Endodermal cell (in vitro differentiated cells): Measurements from ENCODE around the gene SSBP1. TPM values are rescaled to one million over a fixed set of nuclear protein-coding genes. Genes with fewer than 3 reads are reported as not detected.
"Not testable (repeated sequence)": the region's sequence is repeated elsewhere in the genome, so short reads cannot be mapped to it uniquely, and the experiment has no call there.

Source experiments
- DNase-seq: peaks from one replicate; pipeline ENCODE4 v3.0.0-alpha.2; 2017
- H3K27ac ChIP-seq: 2 replicates; pipeline ENCODE4 v1.5.1; 2013; ENCODE audit warnings: mild to moderate bottlenecking, low read depth, low read length, moderate library complexity
- H3K27me3 ChIP-seq: 2 replicates; pipeline ENCODE4 v1.6.1; 2013; ENCODE audit warnings: mild to moderate bottlenecking, low read length, moderate library complexity; ENCODE audit not compliant: insufficient read depth, control insufficient read depth, poor library complexity, severe bottlenecking
- H3K36me3 ChIP-seq: 2 replicates; pipeline ENCODE4 v1.7.0; 2013; ENCODE audit warnings: mild to moderate bottlenecking, low read length, moderate library complexity; ENCODE audit not compliant: control insufficient read depth, insufficient read depth
- H3K4me1 ChIP-seq: one replicate; pipeline ENCODE4 v1.7.0; 2013; ENCODE audit warnings: low read length; ENCODE audit not compliant: control insufficient read depth, insufficient read depth
- H3K4me3 ChIP-seq: 2 replicates; pipeline ENCODE4 v1.5.1; 2013; ENCODE audit warnings: mild to moderate bottlenecking, low read length, moderate library complexity
- H3K9ac ChIP-seq: 2 replicates; pipeline ENCODE4 v1.6.1; 2013; ENCODE audit warnings: mild to moderate bottlenecking, low read length, moderate library complexity; ENCODE audit not compliant: poor library complexity, severe bottlenecking; ENCODE audit errors: extremely low read depth
- H3K9me3 ChIP-seq: 2 replicates; pipeline ENCODE4 v1.6.1; 2013; ENCODE audit warnings: mild to moderate bottlenecking, low read length, moderate library complexity; ENCODE audit not compliant: control insufficient read depth
- H3K27ac Mint-ChIP-seq: 2 replicates; pipeline ENCODE4 v1.8.0; 2020; ENCODE audit warnings: mixed read lengths
- H3K27me3 Mint-ChIP-seq: 2 replicates; pipeline ENCODE4 v1.8.0; 2021; ENCODE audit warnings: mild to moderate bottlenecking, mixed read lengths; ENCODE audit not compliant: insufficient read depth
- H3K36me3 Mint-ChIP-seq: 2 replicates; pipeline ENCODE4 v1.8.0; 2020; ENCODE audit warnings: low read depth, mixed read lengths
- H3K4me1 Mint-ChIP-seq: 2 replicates; pipeline ENCODE4 v1.8.0; 2020; ENCODE audit warnings: mixed read lengths
- H3K4me3 Mint-ChIP-seq: 2 replicates; pipeline ENCODE4 v1.8.0; 2020; ENCODE audit warnings: mild to moderate bottlenecking, moderate library complexity, mixed read lengths
- H3K9me3 Mint-ChIP-seq: 2 replicates; pipeline ENCODE4 v1.8.0; 2020; ENCODE audit warnings: mild to moderate bottlenecking, mixed read lengths
- CTCF ChIP-seq: fragments of 200-600 bp; sonication (generic); conservative IDR thresholded peaks from 2 replicates; pipeline ENCODE4 v1.5.0; 2021; ENCODE audit warnings: antibody characterized with exemption, mild to moderate bottlenecking
- WGBS, 2 experiments: methylation state at CpG; one replicate each; pipeline versions ENCODE4 v1.1.5 to v1.1.7; 2013; ENCODE audit warnings: missing lambda C conversion rate in 2 of 2, mixed read lengths in 1 of 2; ENCODE audit not compliant: insufficient coverage in 1 of 2, insufficient read length in 1 of 2; 5-methylcytosine and 5-hydroxymethylcytosine counted together
- total RNA-seq, 2 donors: library from RNA; stranded (reverse); fragmentation: NEBNext Ultra II Directional in 1 of 2; extraction: Animal tissue kit (Norgen Biotek cat#: 25700) in 1 of 2; gene quantifications; 2 replicates in 1 of 2; 3 replicates in 1 of 2; pipeline ENCODE4 v1.2.1, GENCODE V29; 2021

SSBP1 gene
- total RNA-seq, 2 donors from 2014 or later: 179 to 194 TPM

- H3K9ac ChIP-seq: no peak within 1 kb of the TSS
- Mint-ChIP-seq H3K27me3 (no peaks in the 10 kb centered on the region), H3K36me3 (peaks cover 65% of the 10 kb centered on the region), H3K4me1 (no peaks in the 10 kb centered on the region), H3K9me3 (peaks cover 2% of the 10 kb centered on the region), H3K4me3 (no peak within 1 kb of the TSS), H3K27ac (no peak within 1 kb of the TSS)
- H3K4me1 ChIP-seq: no peaks in the 10 kb centered on the region
- H3K4me3 ChIP-seq: no peak within 1 kb of the TSS
- H3K36me3 ChIP-seq: peaks cover 45% of the 10 kb centered on the region
- H3K27ac ChIP-seq: no peak within 1 kb of the TSS
- peaks cover 7% of the 10 kb centered on the region for H3K9me3 ChIP-seq
- no peak for TF ChIP-seq CTCF
- no peak for DNase-seq
- H3K27me3 ChIP-seq: no peaks in the 10 kb centered on the region
- 95 to 100% methylated on average over 2 to 3 of the region's 3 CpGs for WGBS, 2 experiments
Measured at GRCh38 chr7:141763797-141764196, 25.6 kb downstream of the SSBP1 start, which contains the start of gene TAS2R3. Gene TAS2R3 (plus strand): TSS chr7:141764097. CDS start chr7:141764159, 62 bp downstream.

DNA sequence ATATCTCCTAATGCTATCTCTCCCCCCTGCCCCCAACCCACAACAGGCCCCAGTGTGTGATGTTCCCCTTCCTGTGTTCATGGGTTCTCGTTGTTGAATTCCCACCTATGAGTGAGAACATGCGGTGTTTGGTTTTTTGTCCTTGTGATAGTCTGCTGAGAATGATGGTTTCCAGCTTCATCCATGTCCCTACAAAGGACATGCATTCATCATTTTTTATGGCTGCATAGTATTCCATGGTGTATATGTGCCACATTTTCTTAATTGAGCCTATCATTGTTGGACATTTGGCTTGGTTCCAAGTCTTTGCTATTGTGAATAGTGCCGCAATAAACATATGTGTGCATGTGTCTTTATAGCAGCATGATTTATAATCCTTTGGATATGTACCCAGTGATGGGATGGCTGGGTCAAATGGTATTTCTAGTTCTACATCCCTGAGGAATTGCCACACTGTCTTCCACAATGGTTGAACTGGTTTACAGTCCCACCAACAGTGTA is 32.0 kb downstream of the SSBP1 start:
- not testable (repeated sequence) for H3K27me3 Mint-ChIP-seq, H3K4me1 ChIP-seq, H3K9ac ChIP-seq, H3K4me3 Mint-ChIP-seq, H3K27ac Mint-ChIP-seq, H3K27ac ChIP-seq, H3K9me3 ChIP-seq, H3K4me3 ChIP-seq, H3K36me3 ChIP-seq, DNase-seq, H3K4me1 Mint-ChIP-seq, H3K27me3 ChIP-seq
- Mint-ChIP-seq H3K36me3 (peaks cover 53% of the 10 kb centered on the region), H3K9me3 (peaks cover 37% of the 10 kb centered on the region)
- 80 to 96% methylated on average over 1 to 2 of the region's 3 CpGs for WGBS, 2 experiments

DNA sequence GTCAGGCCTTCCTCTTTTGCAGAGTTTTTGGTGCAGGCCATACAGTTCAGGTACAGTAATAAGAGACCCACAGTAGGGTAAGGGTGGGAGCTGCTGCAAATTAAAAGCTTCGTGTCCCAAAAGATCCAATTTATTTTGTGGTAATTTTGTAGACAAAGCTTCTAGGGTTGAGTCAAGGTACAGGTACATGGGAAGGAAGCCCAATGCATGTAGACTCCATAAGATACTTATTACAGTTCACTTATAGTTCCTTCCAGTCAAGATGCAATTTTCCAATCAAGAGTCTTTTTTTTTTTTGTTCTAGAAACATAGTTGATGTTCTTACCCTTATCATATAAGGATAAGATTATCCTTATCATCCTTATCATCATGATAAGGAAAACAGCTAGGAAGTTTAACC is 38.2 kb downstream of the SSBP1 start, which contains the start of gene TAS2R4:
Gene TAS2R4, plus strand, starts transcription at position 301 of the 400 bp plus-strand sequence. CDS start 1,815 bp downstream, outside the sequence.
- Histone ChIP-seq H3K36me3 (peaks cover 35% of the 10 kb centered on the region), H3K9ac (no peak within 1 kb of the TSS), H3K4me1 (no peaks in the 10 kb centered on the region), H3K9me3 (peaks cover 23% of the 10 kb centered on the region), H3K27me3 (no peaks in the 10 kb centered on the region), H3K27ac (no peak within 1 kb of the TSS), H3K4me3 (peak within 1 kb of the TSS; percentile 45)
- Mint-ChIP-seq H3K4me3 (no peak within 1 kb of the TSS), H3K27ac (no peak within 1 kb of the TSS), H3K4me1 (no peaks in the 10 kb centered on the region), H3K36me3 (peaks cover 77% of the 10 kb centered on the region), H3K9me3 (peaks cover 47% of the 10 kb centered on the region), H3K27me3 (no peaks in the 10 kb centered on the region)
- 83% methylated on average over 1 of the region's 1 CpG; no CpG with 5 or more reads in 1 of the 2 experiments for WGBS, 2 experiments
- DNase-seq: no peak
- TF ChIP-seq CTCF: no peak
